ENCODE results near the gene IP6K2. TPM values are rescaled to one million over a fixed set of nuclear protein-coding genes. Genes with fewer than 3 reads are reported as not detected.

The IP6K2 gene
- total and polyA plus RNA-seq, 12 donors: 44.9 to 185 (median 106) TPM

GRCh38 chr3:48697952-48698351 lies 19.1 kb downstream of the IP6K2 start:
- Histone ChIP-seq H3K4me1 (replicated peaks in 1 of 2) (peaks cover 18 to 65% of the 10 kb centered on the region in 2 donors), H3K4me3 (no peak overlapping the region), H3K9me3 (replicated peaks in 1 of 3) (no peaks in the 10 kb centered on the region), H3K36me3 (replicated peaks in 1 of 2) (peaks cover 0 to 60% of the 10 kb centered on the region in 2 donors), H3K27ac (no peak overlapping the region), H3K27me3 (no peaks in the 10 kb centered on the region)
- WGBS, 4 donors: 79 to 92% (median 91%) methylated on average over 3 of the region's 3 CpGs
- no peak for TF ChIP-seq POLR2A (IDR thresholded peaks at IDR 0.05)
- TF ChIP-seq, protein P1, sequence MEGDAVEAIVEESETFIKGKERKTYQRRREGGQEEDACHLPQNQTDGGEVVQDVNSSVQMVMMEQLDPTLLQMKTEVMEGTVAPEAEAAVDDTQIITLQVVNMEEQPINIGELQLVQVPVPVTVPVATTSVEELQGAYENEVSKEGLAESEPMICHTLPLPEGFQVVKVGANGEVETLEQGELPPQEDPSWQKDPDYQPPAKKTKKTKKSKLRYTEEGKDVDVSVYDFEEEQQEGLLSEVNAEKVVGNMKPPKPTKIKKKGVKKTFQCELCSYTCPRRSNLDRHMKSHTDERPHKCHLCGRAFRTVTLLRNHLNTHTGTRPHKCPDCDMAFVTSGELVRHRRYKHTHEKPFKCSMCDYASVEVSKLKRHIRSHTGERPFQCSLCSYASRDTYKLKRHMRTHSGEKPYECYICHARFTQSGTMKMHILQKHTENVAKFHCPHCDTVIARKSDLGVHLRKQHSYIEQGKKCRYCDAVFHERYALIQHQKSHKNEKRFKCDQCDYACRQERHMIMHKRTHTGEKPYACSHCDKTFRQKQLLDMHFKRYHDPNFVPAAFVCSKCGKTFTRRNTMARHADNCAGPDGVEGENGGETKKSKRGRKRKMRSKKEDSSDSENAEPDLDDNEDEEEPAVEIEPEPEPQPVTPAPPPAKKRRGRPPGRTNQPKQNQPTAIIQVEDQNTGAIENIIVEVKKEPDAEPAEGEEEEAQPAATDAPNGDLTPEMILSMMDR (IDR thresholded peaks at IDR 0.05): no peak
- DNase-seq: no peak
- intact Hi-C loops (cut with DNase I): no loop called here

DNA sequence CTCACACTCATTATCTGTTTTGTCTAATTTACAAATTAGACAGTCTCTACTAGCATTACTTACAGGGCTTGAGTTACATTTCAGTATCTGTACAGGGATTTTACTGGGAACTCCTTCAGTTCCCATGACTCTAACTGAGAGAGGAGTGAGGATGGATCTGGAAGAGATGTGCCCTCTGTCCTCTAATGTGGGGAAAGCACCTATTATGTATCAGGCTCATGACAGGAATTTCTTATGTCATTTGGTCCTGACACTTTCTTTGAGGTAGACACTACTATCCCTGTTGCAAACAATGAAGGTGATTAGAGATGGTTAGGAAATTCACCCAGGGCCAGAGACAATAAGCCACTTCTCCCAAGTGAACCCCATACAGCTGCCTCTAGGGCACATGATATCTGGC lies 20.4 kb downstream of the IP6K2 start:
- H3K36me3 ChIP-seq (replicated peaks in 1 of 2): peaks cover 0 to 74% of the 10 kb centered on the region in 2 donors
- no peaks in the 10 kb centered on the region for H3K27me3 ChIP-seq
- H3K4me1 ChIP-seq (replicated peaks in 1 of 2): peaks cover 18 to 62% of the 10 kb centered on the region in 2 donors
- no peak overlapping the region for H3K4me3 ChIP-seq
- no peak for DNase-seq
- peak overlapping the region in 3 of 5 donors; percentile 5 to 84 (median 59) for H3K27ac ChIP-seq
- TF ChIP-seq, protein P1 (IDR thresholded peaks at IDR 0.05): no peak
- no peak for TF ChIP-seq POLR2A (IDR thresholded peaks at IDR 0.05)
- intact Hi-C loops (cut with DNase I): no loop called here
- no peaks in the 10 kb centered on the region for H3K9me3 ChIP-seq (replicated peaks in 1 of 3)

DNA sequence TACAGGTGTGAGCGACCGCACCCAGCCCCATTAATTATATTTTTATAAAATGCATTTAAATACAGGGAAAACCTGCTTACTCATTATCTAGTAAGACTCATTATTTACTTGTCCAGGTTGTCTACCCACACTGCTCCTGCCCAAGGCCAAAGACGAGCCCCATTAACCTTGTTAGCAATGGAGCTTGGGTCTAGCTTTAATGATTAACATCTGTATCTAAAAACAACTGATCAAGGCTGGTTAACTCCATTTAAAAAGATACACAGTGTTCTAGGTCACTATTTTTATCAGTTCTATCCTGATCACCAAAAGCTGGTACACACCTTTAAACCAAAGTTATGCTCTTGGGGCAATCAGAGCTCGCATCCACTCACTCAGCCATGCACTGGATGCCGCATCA lies 20.9 kb downstream of the IP6K2 start:
- Histone ChIP-seq H3K4me3 (no peak overlapping the region), H3K4me1 (replicated peaks in 1 of 2) (peaks cover 18 to 63% of the 10 kb centered on the region in 2 donors), H3K27ac (peak overlapping the region in 3 of 5 donors; percentile 5 to 84 (median 59)), H3K9me3 (replicated peaks in 1 of 3) (no peaks in the 10 kb centered on the region), H3K27me3 (no peaks in the 10 kb centered on the region), H3K36me3 (replicated peaks in 1 of 2) (peaks cover 0 to 77% of the 10 kb centered on the region in 2 donors)
- 83 to 89% (median 84%) methylated on average over 5 of the region's 5 CpGs for WGBS, 4 donors
- DNase-seq: no peak
- intact Hi-C loops (cut with DNase I): no loop called here
- TF ChIP-seq, protein P1 (IDR thresholded peaks at IDR 0.05): no peak
- no peak for TF ChIP-seq POLR2A (IDR thresholded peaks at IDR 0.05)

GRCh38 chr3:48695393-48695753 lies 21.6 kb downstream of the IP6K2 start:
- TF ChIP-seq, protein P1 (IDR thresholded peaks at IDR 0.05): no peak
- no peak for TF ChIP-seq POLR2A (IDR thresholded peaks at IDR 0.05)
- H3K4me3 ChIP-seq: peak overlapping the region in 1 of 4 donors; percentile 34
- 54 to 69% (median 62%) methylated on average over 9 of the region's 9 CpGs for WGBS, 4 donors
- no peaks in the 10 kb centered on the region for H3K9me3 ChIP-seq (replicated peaks in 1 of 3)
- H3K27me3 ChIP-seq: no peaks in the 10 kb centered on the region
- peak in 4 of 7 donors; percentile 26 to 44 (median 38) for DNase-seq
- peaks cover 18 to 59% of the 10 kb centered on the region in 2 donors for H3K4me1 ChIP-seq (replicated peaks in 1 of 2)
- intact Hi-C loops (cut with DNase I): no loop called here
- H3K27ac ChIP-seq: peak overlapping the region in 4 of 5 donors; percentile 27 to 89 (median 74)
- H3K36me3 ChIP-seq (replicated peaks in 1 of 2): peaks cover 0 to 80% of the 10 kb centered on the region in 2 donors
